Hematopoietic multipotent progenitor cell treated with erythropoietin and hydrocortisone succinate and interleukin-3 and kit ligand, for 17 days (in vitro differentiated cells): Measurements from ENCODE around the gene ADAM20.
"Not testable (repeated sequence)": the region's sequence is repeated elsewhere in the genome, so short reads cannot be mapped to it uniquely, and the experiment has no call there.

Experiments used
- DNase-seq: peaks from one replicate; pipeline ENCODE4 v3.0.0-alpha.2; 2015; ENCODE audit warnings: low spot score

The ADAM20 gene

DNA sequence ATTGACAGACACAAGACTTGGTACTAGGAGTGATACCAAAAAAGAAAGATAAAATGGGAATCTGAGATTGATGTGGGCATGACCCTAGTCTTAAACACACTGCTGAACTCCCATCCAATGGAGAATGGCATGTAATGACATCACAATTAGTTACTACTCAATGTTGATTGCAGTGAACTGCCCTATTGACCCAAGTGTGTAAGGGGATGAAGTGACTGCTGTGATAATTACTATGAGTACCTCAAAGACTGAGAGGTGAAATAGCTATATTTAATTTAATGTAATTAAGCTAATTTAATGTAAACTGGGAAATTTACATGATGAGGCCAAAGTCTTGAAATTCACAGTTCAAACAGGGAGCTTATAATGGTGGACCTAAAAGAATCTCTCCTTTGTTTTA, at the start of gene ADAM20:
Gene ADAM20, minus strand, starts transcription at position 101 of the 400 bp plus-strand sequence. CDS start 10,247 bp downstream, outside the sequence.
- no peak for DNase-seq

DNA sequence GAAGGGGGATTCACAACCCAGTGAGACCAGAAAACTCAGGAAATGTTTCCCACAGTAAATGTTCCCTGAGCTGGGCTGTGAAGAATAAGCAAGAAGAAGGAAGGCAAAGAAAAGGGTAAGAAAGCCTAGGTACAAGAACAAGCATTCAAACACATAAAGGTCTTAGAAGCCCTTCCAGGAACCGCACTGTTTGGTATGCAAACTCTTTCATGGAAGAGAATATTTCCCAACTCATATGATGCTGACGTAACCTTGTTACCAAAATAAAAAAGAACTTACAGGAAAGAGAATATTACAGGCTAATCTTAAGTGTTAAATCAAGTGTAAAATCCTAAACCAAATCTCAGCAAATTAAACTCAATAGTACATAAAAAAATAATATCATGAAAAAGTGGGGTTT, 42.1 kb upstream of the ADAM20 start:
- DNase-seq = no peak

DNA sequence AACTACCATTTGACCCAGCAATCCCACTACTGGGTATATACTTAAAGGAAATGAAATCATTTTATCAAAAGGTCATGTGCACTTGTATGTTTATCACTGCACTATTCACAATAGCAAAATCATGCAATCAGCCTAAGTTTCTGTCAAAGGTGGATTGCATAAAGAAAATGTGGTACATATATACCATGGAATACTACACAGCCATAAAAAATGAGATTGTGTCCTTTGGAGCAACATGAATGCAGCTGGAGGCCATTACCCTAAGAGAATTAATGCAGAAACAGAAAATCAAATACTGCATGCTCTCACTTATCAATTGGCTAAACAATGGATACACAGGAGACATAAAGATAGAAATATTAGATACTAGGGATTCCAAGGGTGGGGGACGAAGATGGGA, 38.2 kb upstream of the ADAM20 start:
- DNase-seq = no peak

DNA sequence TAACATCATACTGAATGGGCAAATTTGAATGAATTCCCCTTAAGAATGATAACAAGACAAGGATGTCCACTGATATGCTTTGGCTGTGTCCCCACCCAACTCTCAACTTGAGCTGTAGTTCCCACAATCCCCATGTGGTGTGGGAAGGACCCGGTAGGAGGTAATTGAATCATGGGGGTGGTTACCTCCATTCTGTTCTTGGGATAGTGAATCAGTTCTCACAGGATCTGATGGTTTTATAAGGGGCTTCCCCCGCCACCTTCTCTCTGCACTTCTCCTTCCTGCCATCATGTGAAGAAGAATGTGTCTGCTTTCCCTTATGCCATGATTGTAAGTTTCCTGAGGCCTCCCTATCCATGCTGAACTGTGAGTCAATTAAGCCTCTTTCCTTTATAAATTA, 36.3 kb upstream of the ADAM20 start:
- no peak for DNase-seq

DNA sequence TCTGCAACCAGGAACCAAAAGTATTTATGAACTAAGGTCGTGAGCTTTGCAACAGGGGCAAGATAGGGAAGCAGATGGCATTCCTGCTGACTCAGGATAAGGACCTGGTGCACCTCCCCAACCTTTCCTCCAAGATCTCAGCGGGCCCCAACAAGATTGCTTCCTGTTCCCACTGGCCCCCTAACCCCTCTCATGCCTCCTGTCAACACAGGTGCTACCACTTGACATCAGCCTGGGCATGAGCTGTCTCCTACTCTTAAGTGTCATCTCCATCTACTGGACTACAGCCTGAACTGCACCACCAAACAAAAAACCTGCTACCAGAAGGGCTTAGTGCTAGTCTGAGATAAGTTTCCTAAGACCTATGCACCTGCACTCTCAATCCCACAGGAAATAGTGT, 33.0 kb upstream of the ADAM20 start:
- no peak for DNase-seq

DNA sequence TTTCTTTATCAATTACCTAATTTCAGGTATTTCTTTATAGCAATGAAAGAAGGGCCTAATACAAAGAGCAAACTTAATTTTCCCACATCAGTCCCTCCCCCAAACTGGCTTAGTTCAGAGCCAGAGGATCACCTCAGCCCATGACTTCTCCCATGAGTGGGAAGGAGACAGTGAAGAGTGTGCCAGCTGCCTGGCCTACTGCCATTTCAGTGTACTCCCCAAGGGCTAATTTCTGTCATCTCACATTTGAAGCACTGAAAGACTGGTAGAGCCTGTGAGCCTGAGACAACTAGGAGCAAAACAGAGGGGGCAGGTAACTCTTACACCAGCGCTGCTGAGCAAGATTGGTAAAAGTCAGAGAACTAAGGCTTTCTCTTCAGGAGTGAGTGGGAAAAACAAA, 29.1 kb upstream of the ADAM20 start:
- no peak for DNase-seq

DNA sequence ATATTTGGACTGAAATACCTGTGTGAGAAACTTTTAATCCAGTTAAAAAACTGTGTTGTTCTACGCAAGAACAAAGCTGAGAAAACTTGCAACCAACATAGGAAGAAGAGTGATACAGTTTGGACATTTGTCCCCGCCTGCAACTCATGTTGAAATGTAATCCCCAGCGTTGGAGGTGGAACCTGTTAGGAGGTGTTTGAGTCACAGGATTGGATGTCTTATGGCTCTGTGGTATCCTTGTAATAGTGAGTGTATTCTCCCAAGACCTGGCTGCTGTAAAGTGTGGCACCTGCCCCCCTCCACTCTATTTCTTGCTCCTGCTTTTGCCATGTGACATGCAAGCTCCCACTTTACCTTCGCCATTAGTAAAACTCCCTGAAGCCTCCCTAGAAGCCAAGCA, 28.6 kb upstream of the ADAM20 start:
- no peak for DNase-seq

DNA sequence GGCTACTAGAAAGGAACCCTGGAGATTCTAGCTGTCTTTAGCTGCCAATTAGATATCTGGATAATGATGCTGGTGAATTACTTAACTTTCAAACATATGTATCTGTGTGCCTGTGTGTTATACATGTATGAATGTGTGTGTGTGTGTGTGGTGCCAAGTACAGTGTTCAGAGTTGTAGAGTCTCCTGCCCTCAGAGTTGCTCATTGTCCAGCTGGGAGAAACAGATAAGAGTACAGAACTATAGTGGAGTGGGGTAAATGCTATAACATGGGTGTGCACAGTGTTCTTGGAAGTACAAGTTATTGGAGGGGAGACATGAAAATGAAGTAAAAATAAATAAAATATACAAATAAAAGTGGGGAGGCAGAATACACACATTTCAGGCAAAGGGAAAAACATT, 23.6 kb upstream of the ADAM20 start:
- DNase-seq = no peak

DNA sequence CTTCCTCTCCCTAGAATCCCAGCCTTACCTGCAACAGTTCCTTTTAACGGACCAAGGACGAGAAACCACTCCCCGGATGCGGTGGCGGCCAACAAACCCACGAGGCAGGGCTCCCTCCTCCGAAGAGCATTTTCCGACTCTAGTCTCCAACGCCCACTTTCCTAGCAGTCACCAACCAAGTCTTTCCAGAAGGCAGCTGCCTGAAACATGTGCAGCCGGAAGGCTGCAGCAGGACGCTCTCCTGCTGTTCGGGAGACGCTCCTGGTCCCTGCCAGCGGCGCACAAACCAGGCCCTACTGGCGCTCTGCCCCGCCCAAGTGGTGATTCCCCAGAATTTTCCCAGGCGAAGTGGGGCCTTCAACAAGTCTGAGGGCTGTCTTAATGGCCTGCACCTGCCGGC, 21.1 kb upstream of the ADAM20 start:
- DNase-seq = no peak

DNA sequence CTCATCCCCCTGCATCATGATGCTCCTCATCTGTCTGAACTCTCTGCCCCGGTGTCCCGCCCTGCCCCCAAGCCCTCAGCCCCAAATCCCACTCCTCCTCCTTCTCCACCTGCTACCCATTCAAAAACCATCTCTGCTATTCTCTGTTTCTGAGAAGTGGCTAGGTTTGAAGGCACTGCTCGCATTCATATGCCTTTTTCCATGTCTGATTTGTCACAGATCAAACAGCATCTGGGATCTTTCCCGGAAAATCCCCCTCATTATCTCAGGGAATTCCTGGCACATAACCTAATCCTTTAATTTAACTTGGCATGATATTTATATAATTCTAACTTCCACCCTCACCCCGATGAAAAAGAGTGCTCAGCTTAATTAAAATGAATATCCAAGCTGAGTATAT, 3.3 kb upstream of the ADAM20 start:
- DNase-seq = no peak

DNA sequence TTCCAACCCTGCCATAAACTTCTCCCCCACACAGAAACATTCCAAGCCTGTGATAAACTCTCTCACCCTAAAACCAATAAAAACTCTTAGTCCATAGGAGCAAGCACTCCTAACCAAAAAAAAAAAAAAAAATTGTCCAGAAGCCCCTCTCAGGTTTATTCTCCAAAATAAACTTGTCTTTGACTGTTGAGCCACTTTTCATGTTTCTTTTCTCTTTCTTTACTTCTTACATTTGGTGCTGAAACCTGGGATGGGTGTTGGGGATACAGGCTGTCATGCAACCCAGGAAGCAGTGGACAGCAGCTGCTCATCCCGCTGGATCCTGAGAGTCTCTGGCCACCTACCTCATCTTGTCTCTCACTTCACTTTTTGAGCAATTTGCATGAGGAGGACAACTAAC, 2.0 kb upstream of the ADAM20 start:
- no peak for DNase-seq

DNA sequence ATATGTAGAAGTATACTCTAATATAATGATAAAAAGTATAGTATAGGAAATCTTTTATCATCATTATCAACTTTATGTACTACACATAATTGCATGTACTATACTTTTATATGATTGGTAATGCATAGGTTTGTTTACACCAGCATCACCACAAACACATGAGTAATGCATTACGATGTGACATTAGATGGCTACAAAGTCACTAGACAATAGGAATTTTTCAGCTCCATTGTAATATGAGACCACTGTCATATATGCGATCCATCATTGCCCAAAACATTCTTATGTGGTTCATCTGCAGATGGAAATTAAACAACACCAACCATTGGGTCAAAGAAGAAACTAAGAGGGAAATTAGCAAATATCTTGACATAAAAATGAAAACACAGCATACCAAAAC, 4.4 kb downstream of the ADAM20 start:
- no peak for DNase-seq

DNA sequence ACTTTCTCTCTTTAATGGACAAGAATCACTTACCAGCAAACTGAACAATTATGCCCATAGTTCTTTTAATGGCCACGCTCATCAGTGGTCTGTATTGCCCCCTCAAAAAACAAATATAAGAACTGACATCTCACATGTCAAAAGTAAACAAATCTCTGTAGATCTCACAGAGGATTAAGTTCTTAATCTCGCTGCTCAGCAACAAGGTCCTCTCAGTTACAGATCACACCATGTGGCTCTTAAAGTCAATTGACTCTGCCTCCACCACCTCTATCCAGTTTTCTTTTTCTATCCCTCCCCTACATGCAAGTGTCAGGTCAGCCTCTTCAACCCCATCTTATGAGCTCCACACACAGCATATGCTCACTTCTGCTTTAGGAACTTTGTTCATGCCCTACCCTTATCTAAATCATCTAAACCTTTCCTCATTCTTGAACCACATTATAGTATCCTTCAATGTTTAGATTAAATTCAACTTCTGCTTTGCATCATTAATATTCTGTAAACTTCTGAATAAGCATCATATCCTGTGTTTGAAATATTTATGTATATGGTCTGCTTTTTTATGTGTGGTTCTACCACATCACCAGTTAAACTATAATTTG, 7.2 kb downstream of the ADAM20 start:
- DNase-seq = no peak

DNA sequence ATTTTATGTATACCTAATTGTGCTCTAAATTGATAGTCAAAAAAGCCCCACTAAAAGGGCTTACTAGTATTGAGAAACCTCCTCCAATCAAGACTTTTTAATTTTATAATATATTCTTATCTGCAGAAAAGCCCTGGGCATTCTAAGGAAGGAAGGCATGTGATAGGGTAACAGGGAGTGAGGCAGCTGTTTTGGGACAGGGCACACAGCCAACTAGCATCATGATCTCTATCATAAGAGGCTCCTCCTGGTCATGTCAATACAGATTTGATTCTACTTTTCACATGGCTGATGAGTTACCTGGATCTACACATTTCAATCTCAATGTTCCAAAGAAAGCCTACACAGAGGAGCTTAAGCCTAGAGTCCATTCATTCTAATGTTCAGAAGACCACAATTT, 9.1 kb downstream of the ADAM20 start:
- DNase-seq = no peak

DNA sequence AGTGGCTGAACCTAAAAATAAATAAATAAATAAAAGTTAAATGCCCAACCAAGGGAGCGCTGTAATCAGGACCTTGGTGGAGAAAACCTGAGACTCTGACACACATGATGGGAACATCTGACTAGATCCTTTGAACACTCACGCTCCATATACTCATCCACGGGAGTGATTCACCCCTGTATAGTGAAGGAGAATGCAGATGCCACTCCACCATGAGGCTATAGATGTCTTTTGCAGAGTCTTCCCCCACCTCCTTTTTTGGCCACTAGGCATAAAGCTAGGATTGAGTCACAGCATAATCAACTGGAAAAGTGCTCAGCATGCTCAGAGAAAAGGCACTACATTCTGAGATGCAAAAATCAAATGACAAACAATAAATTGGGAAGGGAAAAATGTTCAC, 19.0 kb downstream of the ADAM20 start:
- DNase-seq = no peak

DNA sequence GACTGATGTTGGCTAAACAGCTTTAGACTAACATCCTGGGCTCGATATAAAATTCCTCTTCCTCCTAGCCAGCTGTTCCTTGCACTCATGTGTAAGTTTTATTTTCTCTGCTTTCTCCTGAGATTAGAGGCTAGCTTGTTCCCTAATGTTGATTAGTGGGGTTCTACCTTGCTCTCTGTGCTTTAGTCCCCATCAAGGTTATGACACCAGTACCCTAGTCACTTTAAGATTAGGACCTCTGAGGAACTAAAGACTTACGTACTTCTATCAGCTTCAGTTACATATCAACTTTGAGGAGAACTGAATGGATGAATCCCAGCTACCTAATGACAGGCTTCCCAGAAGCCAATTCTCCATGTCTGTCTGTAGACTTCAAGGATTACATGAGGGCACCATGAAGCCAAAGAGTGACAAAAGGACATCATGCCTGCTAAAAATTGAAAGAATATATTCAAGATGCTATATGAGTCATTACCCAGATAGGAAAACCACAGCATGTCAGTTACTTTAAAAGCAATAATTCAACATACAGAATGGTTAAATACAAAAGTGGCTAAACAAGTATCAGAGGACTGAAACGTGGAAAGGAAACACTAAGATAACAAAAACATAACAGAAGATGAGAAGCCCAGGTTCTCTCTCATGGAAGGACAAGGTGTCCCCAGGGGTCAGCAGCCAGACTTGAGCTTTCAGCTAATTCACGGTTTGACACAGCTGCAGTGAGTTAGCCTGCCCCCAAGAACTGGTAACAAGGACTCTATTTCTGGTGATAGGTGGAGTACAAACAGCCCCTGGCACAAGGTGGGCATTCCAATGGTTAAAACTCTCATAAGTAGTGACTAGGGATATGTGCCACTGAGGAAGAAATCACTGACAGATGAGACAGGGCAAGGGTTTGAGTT, 20.4 kb downstream of the ADAM20 start:
- no peak for DNase-seq

DNA sequence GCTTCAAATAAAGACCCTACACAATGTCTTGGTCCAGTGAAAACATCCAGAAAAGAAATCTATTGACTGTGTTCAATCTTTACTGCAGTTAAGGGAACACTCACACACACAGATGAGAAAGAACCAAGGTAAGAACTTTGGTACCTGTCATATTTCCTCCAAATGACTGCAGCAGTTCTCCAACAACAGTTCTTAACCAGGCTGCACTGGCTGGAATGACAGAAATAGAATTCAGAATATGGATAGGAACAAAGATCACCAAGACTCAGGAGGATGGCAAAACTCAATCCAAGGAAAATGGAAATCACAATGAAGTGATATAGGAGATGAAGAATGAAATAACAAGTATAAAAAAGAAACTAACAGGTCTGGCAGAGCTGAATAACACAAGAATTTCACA, 36.6 kb downstream of the ADAM20 start:
- no peak for DNase-seq

DNA sequence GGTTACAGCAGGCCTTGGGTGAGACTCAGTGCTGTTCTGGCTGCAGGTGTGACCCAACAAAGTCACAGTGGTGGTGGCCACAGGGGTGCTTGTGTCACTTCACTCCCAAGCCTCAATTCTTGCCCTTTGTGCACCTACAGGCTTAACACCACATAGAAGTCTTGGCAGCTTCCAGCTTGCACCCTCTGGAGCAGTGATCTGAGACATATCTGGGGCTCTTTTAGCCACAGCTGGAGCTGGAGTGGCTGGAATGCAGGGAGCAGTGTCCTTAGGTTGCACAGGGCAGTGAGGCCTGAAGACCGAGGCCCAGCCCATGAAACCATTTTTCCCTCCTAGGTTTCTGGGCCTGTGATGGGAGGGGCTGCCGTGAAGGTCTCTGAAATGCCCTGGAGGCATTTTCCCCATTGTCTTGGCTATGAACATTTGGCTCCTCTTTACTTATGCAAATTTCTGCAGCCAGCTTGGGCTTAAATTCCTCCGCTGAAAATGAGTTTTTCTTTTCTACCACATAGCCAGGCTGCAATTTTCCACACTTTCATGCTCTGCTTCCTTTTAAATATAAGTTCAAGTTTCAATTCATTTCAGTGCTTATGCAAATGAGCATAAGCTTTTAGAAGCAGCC, 45.1 kb downstream of the ADAM20 start:
- DNase-seq = no peak

DNA sequence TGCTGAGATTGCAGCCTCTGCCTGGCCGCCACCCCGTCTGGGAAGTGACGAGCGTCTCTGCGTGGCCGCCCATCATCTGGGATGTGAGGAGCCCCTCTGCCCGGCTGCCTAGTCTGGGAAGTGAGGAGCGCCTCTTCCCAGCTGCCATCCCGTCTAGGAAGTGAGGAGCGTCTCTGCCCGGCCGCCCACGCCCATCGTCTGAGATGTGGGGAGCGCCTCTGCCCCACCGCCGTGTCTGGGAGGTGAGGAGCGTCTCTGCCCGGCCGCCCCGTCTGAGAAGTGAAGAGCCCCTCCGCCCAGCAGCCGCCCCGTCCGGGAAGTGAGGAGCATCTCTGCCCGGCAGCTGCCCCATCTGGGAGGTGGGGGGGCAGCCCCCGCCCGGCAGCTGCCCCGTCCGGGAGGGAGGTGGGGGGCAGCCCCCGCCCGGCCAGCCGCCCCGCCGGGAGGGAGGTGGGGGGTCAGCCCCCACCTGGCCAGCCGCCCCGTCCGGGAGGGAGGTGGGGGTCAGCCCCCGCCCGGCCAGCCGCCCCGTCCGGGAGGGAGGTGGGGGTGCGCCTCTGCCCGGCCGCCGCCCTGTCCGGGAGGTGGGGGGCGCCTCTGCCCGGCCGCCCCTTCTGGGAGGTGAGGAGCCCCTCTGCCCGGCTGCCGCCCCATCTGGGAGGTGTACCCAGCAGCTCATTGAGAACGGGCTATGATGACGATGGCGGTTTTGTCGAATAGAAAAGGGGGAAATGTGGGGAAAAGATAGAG, 57.3 kb downstream of the ADAM20 start:
- DNase-seq = not testable (repeated sequence)

DNA sequence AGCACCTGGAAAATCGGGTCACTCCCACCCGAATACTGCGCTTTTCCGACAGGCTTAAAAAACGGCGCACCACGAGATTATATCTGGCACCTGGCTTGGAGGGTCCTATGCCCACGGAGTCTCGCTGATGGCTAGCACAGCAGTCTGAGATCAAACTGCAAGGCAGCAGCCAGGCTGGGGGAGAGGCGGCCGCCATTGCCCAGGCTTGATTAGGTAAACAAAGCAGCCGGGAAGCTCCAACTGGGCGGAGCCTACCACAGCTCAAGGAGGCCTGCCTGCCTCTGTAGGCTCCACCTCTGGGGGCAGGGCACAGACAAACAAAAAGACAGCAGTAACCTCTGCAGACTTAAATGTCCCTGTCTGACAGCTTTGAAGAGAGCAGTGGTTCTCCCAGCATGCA, 59.3 kb downstream of the ADAM20 start:
- DNase-seq = not testable (repeated sequence)

DNA sequence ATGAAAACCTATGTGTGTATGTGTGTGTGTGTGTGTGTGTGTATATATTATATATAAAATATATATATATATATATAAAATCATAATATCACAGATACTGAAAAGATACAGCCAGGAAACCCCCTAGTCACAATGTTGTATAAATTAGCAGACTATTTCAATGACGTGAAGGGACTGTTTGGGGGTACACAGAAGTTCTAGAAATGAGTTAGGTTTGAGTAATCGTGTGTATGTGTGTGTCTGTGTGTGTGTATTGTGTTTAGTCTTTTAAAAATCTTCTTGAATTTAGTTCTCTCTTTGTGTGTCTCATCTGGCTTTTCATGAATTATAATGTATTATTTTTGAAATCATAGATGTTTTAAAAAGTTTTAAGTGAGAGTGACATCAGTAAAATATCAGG, 61.0 kb downstream of the ADAM20 start:
- no peak for DNase-seq
